VCaP (cell line): ENCODE data around the gene NECTIN3.

Experiments
- H3K27ac ChIP-seq: fragments of 450-650 bp; 2 replicates; pipeline ENCODE4 v1.5.1; 2017
- CTCF ChIP-seq: fragments of 450-650 bp; conservative IDR thresholded peaks from 2 replicates; pipeline ENCODE4 v1.5.1; 2017; ENCODE audit warnings: mild to moderate bottlenecking, moderate library complexity

Gene NECTIN3

DNA sequence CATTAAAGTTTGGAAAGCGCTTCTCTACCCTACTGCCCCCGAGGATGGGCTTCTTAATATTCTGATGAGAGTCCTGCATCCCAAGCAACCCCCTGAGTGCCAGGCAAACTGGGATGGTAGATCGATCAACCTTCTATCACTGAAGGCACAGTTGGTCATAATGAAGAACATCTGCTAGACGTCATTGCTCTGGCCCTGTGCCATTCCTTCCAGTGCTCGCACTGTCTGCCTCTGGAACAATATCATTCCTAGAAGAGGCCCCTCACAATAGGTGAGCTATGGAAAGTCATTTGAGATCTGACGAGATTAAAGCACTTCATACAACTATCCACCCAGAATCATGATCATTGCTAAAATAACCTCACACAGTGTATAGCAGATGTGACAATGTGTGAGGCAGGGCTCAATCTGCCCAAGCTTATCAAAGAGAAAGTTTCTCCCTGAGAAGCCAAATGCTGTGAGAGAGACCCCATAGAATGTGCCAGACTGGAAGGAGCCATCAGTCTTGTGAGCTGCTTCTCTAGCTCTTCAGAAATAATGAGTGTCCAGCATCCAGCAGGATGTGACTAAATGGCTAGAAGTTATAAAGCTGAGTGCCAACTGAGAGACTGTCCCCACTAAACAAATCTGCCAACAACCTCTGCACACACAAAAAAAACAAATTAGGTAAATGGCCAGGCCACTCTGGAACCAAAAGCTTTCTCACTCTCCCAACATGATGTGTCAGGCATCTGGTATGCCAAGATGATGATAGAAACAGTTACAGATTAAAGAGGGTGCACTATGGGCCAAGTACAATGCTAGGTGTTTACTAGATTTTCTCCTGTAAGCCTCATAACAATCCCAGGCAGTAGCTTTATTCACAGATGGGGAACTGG lies 165.5 kb downstream of the NECTIN3 start:
- H3K27ac ChIP-seq, result no peak overlapping the region
- no peak for TF ChIP-seq CTCF

GRCh38 chr3:111237946-111238345 lies 166.3 kb downstream of the NECTIN3 start:
- no peak for TF ChIP-seq CTCF
- H3K27ac ChIP-seq, result no peak overlapping the region

- H3K27ac ChIP-seq, result no peak overlapping the region
- TF ChIP-seq CTCF, result no peak
Measured at GRCh38 chr3:111238885-111239284, 167.3 kb downstream of the NECTIN3 start.

DNA sequence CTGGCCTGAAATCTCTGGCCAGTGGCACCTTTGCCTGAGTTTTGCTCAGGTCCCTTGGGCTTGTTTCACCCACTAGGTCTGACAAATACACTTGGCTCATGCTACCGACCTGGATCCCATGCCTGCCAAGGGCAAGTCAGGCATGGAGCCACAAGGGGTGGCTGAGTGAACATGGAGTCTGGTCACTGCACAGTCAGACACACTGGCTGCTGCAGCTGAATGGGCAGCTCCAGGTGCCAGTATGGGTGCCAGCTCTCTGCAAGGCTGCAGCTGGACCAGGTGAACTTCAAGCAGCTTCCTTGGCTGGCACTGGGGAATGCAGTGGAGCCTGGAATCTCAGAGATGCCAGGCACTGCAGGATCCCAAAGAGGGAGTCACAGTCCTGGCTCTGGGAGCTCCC lies 170.3 kb downstream of the NECTIN3 start:
- no peak overlapping the region for H3K27ac ChIP-seq
- TF ChIP-seq CTCF, result no peak
